AG20443 (cell line): ENCODE results near the gene GINS1.

Experiments
- DNase-seq: peaks from one replicate; pipeline ENCODE4 v3.0.0; 2012; ENCODE audit warnings: low spot score, mixed read lengths

Gene GINS1

DNA sequence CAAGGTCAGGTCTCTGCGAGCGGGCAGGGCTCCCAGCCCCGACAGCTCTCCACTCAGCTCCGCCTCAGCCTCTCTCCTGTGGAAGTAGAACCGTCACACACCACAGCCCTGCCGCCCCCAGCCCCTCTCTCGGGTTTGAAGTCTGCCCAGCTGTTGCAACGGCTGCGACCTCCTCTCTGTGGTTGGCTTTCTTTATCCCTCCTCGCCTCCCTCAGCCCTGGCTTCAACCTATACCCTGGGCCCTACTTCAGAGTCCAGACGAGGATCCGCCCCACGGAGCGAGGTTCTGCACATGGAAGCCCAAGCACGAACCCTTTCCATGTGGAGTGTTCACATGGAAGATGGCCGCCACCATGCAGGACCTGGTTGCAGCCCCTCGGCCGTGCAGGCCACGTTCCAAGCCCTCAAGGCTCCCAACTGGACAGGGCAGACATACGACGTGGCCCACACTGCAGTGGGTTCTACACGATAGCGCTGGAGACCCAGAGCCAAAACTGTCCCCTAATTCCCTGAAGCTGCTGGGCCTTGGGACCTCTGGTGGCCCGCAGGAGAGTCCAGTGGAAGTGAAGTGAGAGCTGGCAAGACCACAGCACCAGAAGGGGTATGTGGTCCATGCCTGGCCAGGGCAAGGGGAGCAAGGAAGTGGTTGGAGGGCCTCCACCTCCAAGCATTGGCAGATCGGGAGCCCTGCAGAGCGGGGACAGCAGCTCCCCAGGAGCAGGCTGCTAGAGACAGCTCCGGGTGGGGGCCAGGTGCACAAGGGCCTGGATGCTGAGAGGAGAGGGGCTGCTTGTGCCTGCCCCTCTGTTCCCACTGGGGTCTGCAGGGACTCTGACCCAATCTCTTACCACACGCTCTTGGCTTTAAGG lies 69.8 kb downstream of the GINS1 start:
- DNase-seq = no peak

DNA sequence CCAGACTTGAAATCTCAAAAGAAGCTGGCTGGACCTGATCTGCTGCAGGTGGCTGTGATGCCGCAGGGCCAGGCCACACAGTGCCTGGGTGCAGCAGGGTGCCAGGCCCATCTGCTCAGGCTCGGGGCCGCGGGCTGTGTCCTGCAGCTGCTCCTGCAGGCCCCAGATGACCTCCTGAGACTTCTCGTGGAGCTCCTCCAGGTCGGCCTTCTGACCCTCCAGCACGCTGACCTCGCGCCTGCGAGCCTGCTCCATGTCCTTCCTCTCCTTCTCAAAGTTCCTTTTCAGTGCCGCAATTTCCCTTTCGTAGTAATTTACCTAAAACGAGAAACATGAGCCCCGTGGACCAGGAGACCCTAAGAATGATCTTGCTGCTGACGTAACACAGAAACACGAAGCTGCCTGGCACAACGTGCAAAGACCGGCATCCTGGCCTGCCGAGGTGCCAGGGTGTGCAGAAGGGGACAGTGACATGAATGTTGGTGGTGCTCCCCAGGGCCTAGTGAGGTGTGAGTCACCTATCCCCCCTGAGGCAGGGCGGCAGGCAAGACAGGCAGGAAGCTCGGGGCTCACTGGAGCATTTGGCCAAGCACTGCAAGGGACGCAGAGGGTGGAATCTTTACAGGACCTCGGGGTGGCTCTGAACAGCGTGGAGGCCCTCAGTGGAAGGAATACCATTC lies 71.6 kb downstream of the GINS1 start:
- DNase-seq = no peak

DNA sequence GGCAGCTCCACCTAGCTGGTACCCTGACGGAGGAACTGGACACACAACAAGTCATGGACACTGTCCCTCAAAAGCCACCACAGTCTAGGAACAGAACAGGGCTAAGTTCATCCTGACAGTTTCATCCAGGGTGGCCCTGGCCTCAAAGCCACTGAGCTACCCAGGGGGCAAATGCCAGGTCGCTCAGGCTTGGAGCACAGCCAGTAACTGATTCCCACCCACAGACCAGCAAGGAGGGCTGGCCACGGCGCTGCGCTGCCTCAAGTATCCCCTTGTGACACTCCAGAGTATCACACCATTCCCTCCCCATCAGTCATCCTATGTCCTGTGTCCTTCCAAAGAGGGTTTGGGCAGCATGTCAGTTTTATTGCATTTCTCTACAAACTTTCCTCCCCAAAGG lies 72.2 kb downstream of the GINS1 start:
- no peak for DNase-seq

DNA sequence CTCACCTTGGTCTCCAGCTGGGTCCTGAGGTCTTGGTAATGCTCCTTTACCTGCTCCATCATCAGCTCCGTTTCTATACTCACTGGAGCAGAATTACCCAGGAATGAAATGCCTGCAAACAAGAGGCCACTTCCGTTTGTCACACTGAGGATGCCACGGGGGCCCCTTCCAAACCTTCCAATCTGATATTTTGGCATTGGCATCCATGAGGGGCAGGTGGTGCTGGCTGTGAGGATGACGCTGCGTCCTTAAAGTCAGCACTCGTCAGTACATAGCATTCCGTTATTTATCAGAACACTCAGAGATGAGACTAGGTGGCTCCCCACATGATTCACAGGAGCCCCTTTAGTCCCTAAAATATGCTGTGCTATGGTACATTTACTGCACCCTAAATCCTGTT lies 72.7 kb downstream of the GINS1 start:
- DNase-seq = no peak

DNA sequence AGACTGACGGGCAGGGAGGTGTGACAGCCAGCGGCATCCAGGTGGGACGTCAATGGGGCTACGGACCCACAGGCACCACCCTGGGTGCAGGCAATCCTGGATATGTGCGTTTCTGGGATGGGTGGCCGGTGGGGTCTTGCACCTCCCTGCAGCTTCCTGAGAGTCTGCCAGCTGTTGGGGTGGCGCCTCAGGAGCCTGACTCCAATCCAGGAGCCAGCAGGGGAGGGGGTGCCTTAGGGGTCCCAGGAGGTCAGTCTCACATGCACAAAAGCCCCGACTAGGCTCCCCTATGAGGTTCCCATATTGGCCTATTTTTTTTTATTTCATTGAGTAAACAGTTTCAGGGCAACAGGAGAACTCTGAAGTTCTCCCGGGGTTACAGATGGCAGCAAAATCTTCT lies 73.3 kb downstream of the GINS1 start:
- DNase-seq = no peak

DNA sequence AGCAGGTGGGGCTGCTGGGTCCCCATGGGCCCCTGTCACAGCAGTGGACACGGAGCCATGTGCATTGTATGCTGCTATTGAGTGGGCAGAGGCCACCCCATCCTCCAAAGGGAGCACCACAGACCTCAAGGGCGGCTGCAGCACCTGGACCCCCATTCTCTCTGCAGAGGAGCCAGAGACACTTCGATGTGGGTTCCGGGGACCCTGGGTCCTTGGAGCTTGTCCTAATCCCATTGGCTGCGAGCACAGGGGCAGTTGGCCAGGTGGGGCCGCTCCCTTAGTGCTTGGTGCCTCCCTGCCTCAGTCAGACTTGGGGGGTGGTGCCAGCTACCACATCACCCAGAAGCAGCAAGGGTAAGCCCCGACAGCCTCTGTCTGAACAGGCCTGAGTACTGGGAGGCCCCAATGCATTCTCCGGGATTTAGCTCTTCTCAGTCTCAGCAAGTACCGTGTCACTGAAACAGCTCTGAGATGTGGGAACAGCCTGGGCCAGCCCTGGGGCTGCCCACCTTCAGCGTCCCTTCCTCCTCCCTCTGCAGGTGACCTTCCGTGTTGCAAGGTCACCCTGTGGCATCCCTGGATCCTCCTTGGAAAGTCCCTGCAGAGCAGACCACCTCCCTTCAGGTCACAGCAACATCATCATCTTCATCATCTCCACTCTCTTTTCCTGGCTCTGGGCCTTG lies 73.9 kb downstream of the GINS1 start:
- no peak for DNase-seq

DNA sequence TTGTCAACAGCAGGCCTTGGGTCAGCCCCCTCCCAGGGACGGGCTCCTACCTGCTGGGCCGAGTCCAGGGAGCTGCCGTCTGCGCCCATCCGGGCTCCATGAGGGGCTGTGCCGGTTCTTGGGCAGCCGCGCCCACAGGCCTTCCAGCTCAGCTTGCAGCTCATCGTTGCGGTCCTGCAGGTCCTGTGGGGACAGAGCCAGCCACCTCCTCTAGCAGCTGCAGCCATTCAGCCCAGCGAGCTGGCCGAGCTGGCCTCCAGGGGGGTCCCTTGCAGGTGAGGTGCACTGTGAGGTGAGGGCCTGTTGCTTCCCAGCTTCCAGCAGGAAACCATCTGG lies 74.4 kb downstream of the GINS1 start:
- no peak for DNase-seq

DNA sequence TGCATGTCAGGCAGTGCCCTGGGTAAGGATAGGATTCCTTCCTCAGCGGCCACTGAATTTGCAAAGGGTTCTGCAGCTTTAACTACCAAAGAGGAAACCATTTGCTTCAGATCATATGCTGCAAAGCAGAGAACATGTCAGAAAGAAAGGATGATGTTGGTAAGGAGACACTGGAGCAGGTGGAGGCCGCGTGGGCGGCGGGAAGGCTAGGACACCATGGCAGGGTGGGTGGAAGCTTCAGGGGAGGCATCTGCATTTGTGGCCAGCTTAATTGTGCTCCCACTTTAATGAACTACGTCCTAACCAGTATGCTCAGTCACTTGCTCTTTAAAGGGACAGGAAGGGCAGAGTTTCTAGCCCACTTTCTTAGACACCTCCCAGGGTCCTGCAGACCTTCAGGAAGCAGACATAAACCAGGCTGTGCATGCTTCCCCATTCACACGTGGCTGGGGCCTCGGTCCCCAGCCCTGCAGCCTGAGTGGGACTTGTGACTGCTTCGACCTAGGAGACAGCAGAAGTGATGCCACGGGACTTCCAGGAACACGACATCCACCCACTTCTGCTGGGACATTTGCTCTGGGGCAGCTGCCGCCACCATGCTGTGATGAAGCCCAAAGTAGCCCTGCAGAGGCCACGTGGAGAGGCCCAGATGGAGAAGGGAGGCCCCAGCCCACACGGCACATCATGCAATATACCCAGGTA lies 76.1 kb downstream of the GINS1 start:
- no peak for DNase-seq

DNA sequence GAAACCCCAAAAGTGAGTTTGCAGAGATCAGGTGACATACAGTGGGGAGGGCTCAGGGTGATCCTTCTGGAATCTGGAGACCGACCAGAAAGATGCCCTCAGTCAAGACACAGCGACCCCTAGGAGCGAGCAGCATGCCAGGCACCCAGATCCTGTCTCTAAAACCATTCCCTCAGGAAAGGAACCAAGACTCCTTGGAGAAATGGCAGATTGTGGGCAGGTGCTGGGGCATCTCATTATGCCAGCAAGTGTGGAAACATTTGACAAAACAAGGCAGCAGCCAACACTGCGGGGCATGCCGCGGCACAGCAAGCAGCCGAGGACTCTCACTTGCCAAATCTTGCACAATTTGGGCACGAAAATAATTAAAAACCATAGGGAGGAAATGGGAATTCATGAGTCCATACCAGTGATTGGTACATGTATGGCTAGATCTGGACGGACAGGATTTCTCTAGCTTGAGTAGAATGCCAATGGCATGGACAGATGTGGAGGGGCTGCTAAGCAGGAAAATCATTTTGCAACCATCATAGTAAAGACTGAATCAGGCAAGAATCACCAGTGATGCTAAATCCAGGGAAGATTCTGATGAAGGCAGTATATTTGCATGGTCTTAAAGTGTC lies 76.9 kb downstream of the GINS1 start:
- no peak for DNase-seq

DNA sequence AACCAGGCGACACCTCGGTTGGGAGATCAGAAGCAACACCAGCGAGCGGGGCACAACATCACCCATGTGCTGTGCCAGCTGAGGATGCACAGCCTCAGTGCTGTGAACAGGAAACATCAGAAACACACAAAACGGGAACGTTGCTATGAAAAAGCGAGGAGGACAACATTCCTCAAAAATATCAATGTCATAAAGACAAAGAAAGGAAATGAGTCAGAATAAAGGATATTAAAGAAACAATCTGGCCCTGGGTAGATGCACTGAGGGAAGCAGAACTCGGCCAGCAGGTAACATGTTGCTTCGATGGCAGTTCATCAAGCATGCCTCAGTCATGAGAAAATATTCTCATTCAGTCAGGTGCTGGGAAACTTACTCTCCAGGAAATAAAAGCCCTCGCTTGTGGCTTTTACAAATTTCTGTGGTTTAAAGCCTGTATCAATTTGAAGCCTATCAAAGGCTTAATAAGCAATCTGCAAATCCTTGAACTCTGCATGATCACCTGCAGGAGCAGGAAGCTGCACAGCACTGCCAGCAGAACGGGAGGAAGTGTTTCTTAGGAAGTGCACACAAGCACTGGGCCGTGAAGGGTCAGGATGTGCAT lies 77.5 kb downstream of the GINS1 start:
- DNase-seq = no peak

DNA sequence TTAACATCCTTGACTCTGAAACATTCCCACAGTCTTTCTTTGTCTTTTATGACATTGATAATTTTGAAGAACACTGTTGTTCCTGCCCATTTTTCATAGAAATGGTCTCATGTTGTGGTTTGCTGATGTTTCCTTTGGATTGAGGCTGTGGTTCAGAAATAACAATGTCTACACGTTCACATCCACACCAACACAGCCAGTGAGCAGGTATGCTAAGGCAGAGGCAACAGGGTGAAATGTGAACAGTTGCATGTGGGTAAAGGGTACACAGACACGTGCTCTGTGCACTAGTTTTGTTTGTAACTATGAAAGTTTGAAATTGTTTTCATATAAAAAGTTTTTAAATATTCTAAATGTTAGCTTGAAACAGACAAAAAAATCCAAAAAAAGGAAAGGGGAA lies 78.4 kb downstream of the GINS1 start:
- no peak for DNase-seq

DNA sequence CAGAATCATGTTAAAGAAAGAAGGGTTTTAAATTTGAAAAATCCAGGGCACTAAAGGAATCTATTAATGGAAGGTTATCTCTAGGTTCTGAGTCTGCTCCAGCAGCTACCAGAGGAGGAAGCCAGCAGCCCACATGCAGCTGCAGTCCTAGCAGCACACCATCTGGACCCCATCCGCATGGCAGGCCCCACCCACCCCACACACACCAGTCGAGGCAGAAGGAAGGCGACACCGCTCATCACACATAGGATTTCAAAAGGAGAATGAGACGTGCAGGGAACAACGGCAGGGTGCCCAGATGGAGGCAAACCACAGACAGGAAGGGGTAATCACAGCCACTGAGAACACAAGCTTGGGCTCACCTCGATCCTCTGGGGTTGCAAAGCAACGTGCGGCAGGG lies 78.9 kb downstream of the GINS1 start:
- DNase-seq = peak; percentile 59

DNA sequence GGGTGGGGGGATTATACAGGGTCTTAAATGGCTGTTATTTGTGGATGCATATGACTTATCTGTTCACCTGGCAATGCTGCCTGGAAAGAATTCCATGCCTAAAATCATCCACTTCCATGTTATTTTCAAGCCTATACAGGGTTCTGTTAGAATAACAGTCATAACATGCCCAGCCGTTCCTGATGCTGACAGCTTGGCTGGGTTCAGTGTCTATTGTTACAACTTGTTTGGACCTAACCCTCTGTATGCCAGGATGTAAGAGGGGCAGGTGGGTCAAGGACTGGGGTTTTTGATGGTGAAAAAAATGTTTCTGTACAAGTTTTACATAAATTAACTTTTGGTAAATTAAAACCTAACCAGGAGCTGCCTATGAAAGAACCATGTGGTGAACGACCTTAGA lies 79.8 kb downstream of the GINS1 start:
- DNase-seq = no peak

DNA sequence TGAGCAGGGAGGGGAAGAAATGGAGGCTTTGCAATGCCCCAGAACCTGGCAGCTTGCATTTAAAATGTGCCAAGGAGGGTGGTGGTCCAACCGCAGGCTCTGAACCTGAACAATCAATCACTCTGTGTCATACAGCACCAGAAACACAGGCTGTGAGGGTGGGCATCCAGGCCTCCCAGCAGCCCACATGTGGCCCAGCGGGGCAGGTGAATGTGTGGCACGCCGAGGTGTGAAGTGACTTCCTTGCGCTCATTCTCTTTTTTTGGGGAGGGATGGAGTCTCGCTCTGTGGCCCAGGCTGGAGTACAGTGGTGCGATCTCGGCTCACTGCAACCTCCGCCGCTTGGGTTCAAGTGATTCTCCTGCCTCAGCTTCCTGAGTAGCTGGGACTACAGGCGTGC lies 80.5 kb downstream of the GINS1 start:
- no peak for DNase-seq

DNA sequence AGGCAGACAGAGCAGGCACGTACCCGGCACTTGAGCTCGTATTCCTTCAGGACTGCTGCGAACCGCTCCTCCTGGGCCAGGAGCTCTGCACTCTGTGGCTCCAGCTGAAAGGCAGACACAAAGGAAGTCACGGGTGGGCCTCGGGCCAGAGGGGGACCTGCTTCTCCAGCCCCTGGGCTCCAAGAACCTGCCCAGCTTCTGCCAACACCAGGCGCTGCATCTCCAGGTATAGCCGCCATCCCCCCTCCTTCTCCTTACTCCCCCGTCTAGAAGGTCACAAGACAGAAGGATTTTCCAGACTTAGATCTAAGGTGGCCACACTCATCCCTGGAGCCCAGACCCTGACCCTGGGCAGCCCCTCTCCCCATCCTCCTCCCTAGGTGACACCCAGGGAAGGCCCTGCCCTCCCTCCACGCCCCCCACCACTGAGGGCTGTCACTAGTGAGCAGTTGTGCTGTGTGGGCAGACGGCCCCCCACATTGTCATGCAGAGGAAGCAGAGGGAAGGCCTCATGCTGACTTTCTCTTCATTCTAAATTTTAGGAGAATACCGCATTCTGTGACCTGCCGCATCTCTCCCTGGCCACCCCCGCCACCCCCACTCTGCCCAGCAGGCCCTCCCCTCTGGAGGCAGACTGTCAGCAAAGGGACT lies 81.9 kb downstream of the GINS1 start:
- no peak for DNase-seq

DNA sequence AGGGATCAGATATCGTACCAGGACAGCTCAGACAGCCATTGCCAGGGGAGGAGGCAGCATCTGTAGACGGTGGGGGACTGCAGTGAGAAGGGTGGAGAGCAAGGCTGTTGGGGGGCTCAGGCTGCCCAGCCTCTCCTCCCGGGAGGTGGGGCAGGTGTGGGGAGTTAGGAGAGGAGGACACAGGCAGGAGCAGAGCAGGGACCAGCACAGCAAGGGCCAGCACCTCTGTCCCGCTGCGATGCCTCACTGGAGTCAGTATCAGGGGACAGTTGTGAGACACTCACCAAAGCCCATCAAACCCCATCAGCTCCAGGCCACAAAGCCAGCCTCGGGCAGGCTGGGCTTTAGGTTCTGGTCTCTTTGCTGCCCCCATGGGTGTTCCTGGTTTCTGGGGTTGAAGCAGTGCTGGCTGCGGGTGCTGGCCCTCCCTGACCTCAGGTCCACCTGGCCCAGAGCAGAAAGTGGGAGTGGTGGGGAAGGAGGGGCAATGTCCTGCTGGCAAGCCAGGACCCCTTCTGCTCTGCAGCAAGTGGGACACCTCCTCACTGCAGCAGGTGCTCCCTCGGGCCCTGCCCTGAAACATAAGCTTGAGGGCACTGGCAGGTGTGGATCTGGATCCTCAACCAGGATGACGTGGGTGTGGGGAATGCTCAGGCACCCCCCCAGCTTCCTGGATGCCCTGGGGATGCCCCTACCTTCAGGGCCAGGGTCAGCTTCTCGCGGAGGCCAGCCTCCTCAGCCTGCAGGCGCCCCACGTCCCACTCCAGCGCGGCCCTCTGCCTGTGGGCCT lies 83.4 kb downstream of the GINS1 start:
- no peak for DNase-seq

DNA sequence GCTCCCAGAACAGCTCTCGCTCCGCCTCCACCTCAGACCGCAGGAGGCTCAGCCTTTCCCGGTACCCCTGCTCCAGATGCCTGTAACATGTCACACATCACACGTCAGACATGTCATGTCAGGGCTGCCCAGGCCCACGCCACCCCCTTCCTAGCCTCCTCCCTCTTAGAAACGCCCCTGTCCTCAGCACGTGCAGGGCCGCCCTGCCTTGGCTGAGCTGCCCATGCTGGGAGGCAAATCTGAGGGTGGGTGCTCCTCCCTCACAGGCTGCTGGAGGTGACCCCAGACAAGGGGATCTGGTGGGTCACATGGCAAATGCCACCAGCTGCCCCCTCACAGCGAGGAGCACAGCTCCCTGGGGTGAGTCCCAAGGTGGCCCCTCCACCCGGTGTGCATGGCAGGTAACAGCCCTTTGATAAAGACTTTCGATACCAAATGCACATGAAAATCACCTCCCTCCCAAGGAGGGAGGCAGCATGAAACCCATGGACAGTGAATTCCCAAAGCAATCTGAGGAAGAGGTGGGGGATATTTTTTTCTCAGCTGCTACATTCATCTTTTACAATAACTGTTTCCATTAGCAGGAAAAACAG lies 84.1 kb downstream of the GINS1 start:
- no peak for DNase-seq

DNA sequence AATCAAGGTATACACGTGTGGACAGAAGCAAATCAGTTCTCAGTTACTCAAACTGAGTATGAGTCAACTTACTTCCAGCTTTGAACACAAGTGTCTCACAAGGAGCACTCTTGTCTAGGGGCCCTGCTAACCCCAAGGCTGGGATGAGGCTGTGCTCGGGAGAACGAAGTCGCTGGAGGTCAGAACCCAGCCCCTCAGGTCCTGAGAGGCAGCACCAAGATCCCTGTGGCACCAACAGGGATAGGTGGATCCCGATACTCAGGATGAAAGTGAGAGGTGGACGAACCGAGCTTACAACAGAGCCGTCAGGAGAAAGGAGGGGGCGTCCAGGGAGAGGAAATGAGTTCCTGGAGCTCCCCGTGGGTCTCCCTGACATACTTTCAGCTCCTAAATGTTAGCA lies 85.7 kb downstream of the GINS1 start:
- DNase-seq = no peak

DNA sequence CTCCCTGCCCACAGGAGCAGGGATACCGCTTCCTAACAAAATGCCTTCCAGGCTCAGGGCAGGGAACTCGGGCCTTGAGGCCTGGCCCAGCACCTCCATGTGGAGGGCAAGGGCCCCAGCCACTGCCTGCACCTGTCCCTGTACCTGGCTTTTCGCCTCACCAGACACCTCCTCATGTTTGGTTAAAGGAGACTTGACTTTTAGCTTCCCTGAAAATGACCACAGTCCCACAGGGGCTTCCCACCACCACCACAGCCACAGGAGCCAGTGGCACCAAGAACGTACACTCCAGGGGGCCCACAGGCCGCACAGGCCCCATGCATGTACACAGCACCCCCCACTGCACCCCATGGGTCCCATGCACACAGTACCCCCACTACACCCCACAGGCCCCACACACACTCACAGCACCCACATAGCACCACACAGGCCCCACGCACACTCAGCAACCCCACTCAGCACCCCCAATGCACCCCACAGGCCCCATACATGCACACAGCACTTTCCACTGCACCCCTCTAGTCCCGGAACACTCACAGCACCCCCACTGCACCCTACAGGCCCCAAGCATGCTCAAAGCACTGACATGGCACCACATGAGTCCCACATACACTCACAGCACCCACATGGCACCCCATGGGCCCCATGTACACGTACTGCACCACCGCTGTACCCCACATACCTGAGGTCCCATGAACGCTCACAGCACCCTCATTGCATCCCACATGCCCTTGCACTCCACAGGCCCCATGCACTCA lies 86.5 kb downstream of the GINS1 start:
- no peak for DNase-seq
